Activated CD4-positive, alpha-beta T cell treated with anti-CD3 and anti-CD28 coated beads for 36 hours (primary cell): ENCODE results near the gene PTPRO. TPM values are rescaled to one million over a fixed set of nuclear protein-coding genes. Genes with fewer than 3 reads are reported as not detected.
A peak's percentile ranks its signal among the peaks of the same experiment; 100 is the strongest.

ENCODE experiments used
- ATAC-seq: fragments of 200-7000 bp; cut with Tn5 transposase; one replicate; pipeline ENCODE4 v1.10.0; 2021; ENCODE audit warnings: mild to moderate bottlenecking, moderate library complexity
- CTCF ChIA-PET: fragments of 350-600 bp; sonication (Branson Sonifier 250); formaldehyde crosslinking; loops from one replicate; lab custom pipeline; 2021; ENCODE audit warnings: antibody characterized with exemption; lab: Charles Lee
- POLR2A ChIA-PET: fragments of 350-600 bp; sonication (Branson Sonifier 250); formaldehyde crosslinking; loops from one replicate; lab custom pipeline; 2021; ENCODE audit warnings: antibody characterized with exemption, inconsistent platforms; lab: Charles Lee
- DNase-seq: peaks from one replicate; pipeline ENCODE4 v3.0.0-alpha.2; 2020
- H3K27ac Mint-ChIP-seq: one replicate; pipeline ENCODE4 v1.8.0; 2021; ENCODE audit warnings: mixed read lengths
- H3K27me3 Mint-ChIP-seq: one replicate; pipeline ENCODE4 v1.8.0; 2021; ENCODE audit warnings: mixed read lengths
- H3K36me3 Mint-ChIP-seq: one replicate; pipeline ENCODE4 v1.8.0; 2021; ENCODE audit warnings: low read depth, mixed read lengths
- H3K4me1 Mint-ChIP-seq: one replicate; pipeline ENCODE4 v1.8.0; 2021; ENCODE audit warnings: mixed read lengths
- H3K4me3 Mint-ChIP-seq: one replicate; pipeline ENCODE4 v1.8.0; 2021; ENCODE audit warnings: mild to moderate bottlenecking, moderate library complexity, mixed read lengths
- H3K9me3 Mint-ChIP-seq: one replicate; pipeline ENCODE4 v1.8.0; 2021; ENCODE audit warnings: low read depth, mixed read lengths
- intact Hi-C, 2 experiments: fragments of 100-400 bp; cut with DNase I in 1 of 2; cut with micrococcal nuclease in 1 of 2; formaldehyde crosslinking; loops; one replicate each; pipeline versions ENCODE4 v1.14.2 to v1.15.1; 2022 to 2024; cut with DNase I, micrococcal nuclease
- total RNA-seq, 2 experiments: library from RNA; stranded (reverse); gene quantifications; one replicate each; pipeline ENCODE4 v1.2.3, GENCODE V29; 2021

PTPRO gene
- total RNA-seq, 2 experiments from 2014 or later = 0.46 to 0.49 TPM

DNA sequence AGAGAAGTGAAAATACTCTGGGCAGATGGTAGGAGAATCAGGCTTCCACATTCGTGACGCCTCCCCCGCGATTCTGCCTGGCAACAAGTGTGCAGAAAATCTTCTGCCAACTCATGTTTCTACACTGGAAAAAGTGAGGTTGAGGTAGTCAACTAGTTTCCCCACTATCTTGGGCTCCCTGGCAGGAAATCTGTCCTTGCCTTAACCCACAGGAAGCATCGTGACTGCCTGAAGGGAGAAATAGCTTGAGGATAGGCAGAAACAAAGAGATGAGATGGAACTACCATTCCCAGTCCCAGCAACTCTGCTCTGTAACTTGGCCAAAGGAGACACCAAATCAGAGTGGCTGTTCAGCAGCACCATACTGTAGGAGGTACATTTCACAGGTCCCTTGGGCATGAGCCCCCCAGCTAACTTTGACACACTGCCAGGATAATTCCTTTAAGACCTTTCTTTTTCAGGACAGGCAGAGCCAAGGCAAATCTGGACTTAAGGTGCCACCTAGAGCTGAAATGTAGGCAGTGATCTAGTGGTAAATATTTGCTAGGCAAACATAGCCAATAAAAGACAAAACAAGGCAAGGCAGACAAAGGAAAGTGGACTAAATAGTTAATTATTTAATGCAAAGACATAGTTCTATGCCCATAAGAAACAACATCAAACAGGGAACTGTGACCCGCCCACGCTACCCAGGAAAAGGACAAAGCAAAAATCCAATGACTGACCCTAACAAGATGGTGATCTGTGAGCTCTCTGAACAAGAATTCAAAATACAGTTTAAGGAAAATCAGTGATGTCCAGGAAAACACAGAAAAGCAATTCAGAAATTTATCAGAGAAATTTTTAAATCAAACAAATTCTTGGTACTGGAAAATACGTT, 205.1 kb downstream of the PTPRO start:
- H3K27ac Mint-ChIP-seq = no peak overlapping the region
- ChIA-PET CTCF (interaction anchor here (1.5 to 11.8 kb wide), 2 partner anchors 56 to 251 kb away, joined by 3 to 345 read pairs; no protein-coding TSS in a partner anchor), POLR2A (no interaction called here)
- ATAC-seq = no peak
- intact Hi-C loops = loop anchor here in 1 of 2 experiments (10.0 kb wide), 2 partner anchors 683 to 803 kb away; partner anchors contain the start of gene ART4
- peaks cover 3% of the 10 kb centered on the region for H3K27me3 Mint-ChIP-seq
- DNase-seq = peak; percentile 39
- H3K4me3 Mint-ChIP-seq = no peak overlapping the region
- H3K4me1 Mint-ChIP-seq = peaks cover 4% of the 10 kb centered on the region
- no peaks in the 10 kb centered on the region for H3K36me3 Mint-ChIP-seq
- H3K9me3 Mint-ChIP-seq = peaks cover 2% of the 10 kb centered on the region

DNA sequence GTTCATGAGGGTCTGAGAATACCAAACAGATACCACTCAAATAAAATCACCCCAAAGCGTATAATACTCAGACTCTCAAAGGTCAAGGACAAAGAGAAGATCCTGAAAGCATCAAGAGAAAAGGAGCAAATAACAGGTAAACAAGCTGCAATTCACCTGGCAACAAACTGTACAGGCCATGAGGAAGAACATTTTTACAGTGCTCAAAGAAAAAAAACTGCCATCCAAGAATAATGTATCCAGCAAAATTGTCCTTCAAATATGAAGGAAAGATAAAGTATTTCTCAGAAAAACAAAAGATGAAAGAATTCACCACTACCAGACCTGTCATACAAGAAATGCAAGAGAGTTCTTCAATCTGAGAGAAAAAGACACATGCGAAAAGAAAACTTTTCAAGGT, 206.4 kb downstream of the PTPRO start:
- Mint-ChIP-seq H3K4me1 (peaks cover 4% of the 10 kb centered on the region), H3K36me3 (no peaks in the 10 kb centered on the region), H3K27me3 (peaks cover 3% of the 10 kb centered on the region), H3K27ac (no peak overlapping the region), H3K9me3 (peaks cover 2% of the 10 kb centered on the region), H3K4me3 (no peak overlapping the region)
- ChIA-PET POLR2A (interaction anchor here (0.6 kb wide), 1 partner anchor 94 kb away, joined by 4 read pairs; no protein-coding TSS in a partner anchor), CTCF (interaction anchor here (11.8 kb wide), 1 partner anchor 55 kb away, joined by 345 read pairs; no protein-coding TSS in a partner anchor)
- no peak for ATAC-seq
- no peak for DNase-seq
- intact Hi-C loops = loop anchor here in 1 of 2 experiments (10.0 kb wide), 2 partner anchors 684 to 804 kb away; partner anchors contain the start of gene ART4

DNA sequence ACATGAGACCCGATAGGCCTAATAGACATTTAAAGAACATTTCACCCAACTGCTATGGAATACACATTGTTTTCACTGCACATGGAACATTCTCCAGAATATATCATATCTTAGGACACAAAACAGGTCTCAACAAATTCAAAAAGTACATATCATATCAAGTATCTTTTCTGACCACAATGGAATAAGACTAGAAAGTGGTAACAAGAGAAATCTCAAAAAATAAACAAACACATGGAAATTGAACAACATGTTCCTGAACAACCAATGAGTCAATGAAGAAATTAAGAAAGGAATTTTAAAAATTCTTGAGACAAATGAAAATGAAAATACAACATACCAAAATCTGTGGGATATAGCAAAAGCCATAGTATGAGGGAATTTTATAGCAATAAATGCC, 208.1 kb downstream of the PTPRO start:
- CTCF ChIA-PET = interaction anchor here (1.1 to 11.8 kb wide), 3 partner anchors 53 to 326 kb away, joined by 4 to 345 read pairs (median 35); no protein-coding TSS in a partner anchor
- POLR2A ChIA-PET = no interaction called here
- no peak overlapping the region for H3K4me3 Mint-ChIP-seq
- peaks cover 4% of the 10 kb centered on the region for H3K4me1 Mint-ChIP-seq
- no peaks in the 10 kb centered on the region for H3K27me3 Mint-ChIP-seq
- peaks cover 2% of the 10 kb centered on the region for H3K9me3 Mint-ChIP-seq
- intact Hi-C loops = no loop called here
- H3K36me3 Mint-ChIP-seq = no peaks in the 10 kb centered on the region
- no peak overlapping the region for H3K27ac Mint-ChIP-seq
- ATAC-seq = no peak
- no peak for DNase-seq

DNA sequence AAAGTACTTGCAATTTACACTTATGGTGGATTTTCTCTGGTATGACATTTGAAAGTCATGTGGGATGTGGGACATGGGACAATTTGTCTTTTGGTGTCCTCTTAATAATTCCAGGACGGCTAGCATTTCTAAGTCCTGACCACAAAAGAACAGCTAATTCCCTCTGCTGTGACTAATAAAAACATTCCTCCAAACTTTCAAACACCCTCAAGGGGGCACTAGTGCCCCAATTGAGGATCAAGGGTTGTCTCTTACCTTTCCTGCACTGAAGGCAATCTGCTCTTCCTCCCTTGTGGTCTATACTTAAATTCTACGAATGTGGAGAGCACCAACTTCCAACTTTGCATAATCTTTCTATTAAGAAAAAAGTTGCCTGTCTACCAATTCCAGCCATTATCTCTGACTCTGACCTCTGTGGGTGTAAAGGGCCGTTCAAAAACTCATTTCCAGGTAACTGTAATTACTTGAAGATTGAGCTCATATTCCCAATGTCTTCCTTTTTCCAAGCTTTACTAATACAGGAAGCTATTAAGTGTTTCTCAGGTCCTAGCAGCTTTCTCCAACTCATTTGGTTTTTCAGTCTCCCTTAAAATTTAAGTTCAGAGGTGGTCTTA, 210.2 kb downstream of the PTPRO start:
- peak; percentile 66 for DNase-seq
- POLR2A ChIA-PET = interaction anchor here (0.6 to 1.6 kb wide), 4 partner anchors 38 to 761 kb away, joined by 3 to 9 read pairs (median 4); no protein-coding TSS in a partner anchor
- H3K27ac Mint-ChIP-seq = no peak overlapping the region

DNA sequence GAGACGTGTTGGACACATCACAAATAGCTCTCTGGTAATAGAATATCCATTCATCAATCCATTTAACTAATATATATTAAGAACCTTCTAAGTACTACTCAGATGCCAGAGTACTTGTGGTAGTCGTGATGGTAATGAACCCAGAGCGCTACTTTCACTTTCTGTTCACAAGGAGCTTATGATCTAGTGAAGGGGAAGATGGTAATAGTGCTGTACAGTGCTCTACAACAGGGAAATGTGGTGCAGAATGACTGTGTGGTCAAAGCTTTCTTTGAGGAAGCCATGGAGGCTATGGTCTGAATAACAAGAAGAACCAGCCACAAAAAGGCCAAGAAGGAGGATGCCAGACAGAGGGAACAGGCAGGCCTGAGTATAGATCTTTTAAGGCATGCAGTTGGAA, 212.0 kb downstream of the PTPRO start:
- H3K4me1 Mint-ChIP-seq = peaks cover 5% of the 10 kb centered on the region
- ChIA-PET CTCF (interaction anchor here (0.6 to 11.8 kb wide), 18 partner anchors 9 to 1187 kb away, joined by 3 to 345 read pairs (median 6); no protein-coding TSS in a partner anchor), POLR2A (no interaction called here)
- peak overlapping the region; percentile 48 for H3K4me3 Mint-ChIP-seq
- intact Hi-C loops = loop anchor here in 1 of 2 experiments (2.0 kb wide), 1 partner anchor 28 kb away; no protein-coding TSS in a partner anchor
- DNase-seq (peak; percentile 28), ATAC-seq (peak; percentile 89)
- no peaks in the 10 kb centered on the region for H3K9me3 Mint-ChIP-seq
- no peaks in the 10 kb centered on the region for H3K36me3 Mint-ChIP-seq
- no peak overlapping the region for H3K27ac Mint-ChIP-seq
- no peaks in the 10 kb centered on the region for H3K27me3 Mint-ChIP-seq

More for the DNA sequence above, 210.2 kb downstream of the PTPRO start:
- Mint-ChIP-seq H3K4me1 (no peaks in the 10 kb centered on the region), H3K27me3 (no peaks in the 10 kb centered on the region), H3K9me3 (peaks cover 2% of the 10 kb centered on the region), H3K36me3 (no peaks in the 10 kb centered on the region), H3K4me3 (no peak overlapping the region)
- intact Hi-C loops = loop anchor here (1.0 kb wide), 3 partner anchors 48 to 324 kb away; no protein-coding TSS in a partner anchor
- CTCF ChIA-PET = interaction anchor here (0.7 to 11.8 kb wide), 32 partner anchors 8 to 379 kb away, joined by 3 to 345 read pairs (median 6); partner anchors contain the start of gene DERA
- ATAC-seq = peak; percentile 76

GRCh38 chr12:15534874-15535273, 212.6 kb downstream of the PTPRO start:
- H3K9me3 Mint-ChIP-seq = no peaks in the 10 kb centered on the region
- H3K4me3 Mint-ChIP-seq = no peak overlapping the region
- DNase-seq = no peak
- POLR2A ChIA-PET = no interaction called here
- no peak for ATAC-seq
- no peak overlapping the region for H3K27ac Mint-ChIP-seq
- peaks cover 5% of the 10 kb centered on the region for H3K4me1 Mint-ChIP-seq
- no peaks in the 10 kb centered on the region for H3K36me3 Mint-ChIP-seq
- H3K27me3 Mint-ChIP-seq = no peaks in the 10 kb centered on the region
- CTCF ChIA-PET = interaction anchor here (0.6 to 11.8 kb wide), 19 partner anchors 9 to 1188 kb away, joined by 3 to 345 read pairs (median 5); no protein-coding TSS in a partner anchor
- intact Hi-C loops = loop anchor here (2.0 to 5.0 kb wide), 2 partner anchors 28 to 347 kb away; partner anchors contain the start of gene STRAP (in 1 of the 2)

- ATAC-seq (no peak), DNase-seq (no peak)
- Mint-ChIP-seq H3K27ac (no peak overlapping the region), H3K36me3 (no peaks in the 10 kb centered on the region), H3K27me3 (no peaks in the 10 kb centered on the region), H3K4me1 (peaks cover 8% of the 10 kb centered on the region), H3K4me3 (no peak overlapping the region), H3K9me3 (no peaks in the 10 kb centered on the region)
- intact Hi-C loops = loop anchor here (2.0 to 5.0 kb wide), 2 partner anchors 27 to 347 kb away; partner anchors contain the start of gene STRAP (in 1 of the 2)
- CTCF ChIA-PET = interaction anchor here (0.9 to 11.8 kb wide), 11 partner anchors 10 to 316 kb away, joined by 3 to 345 read pairs (median 5); no protein-coding TSS in a partner anchor
- POLR2A ChIA-PET = no interaction called here
Measured at GRCh38 chr12:15535352-15535781, 213.1 kb downstream of the PTPRO start.

DNA sequence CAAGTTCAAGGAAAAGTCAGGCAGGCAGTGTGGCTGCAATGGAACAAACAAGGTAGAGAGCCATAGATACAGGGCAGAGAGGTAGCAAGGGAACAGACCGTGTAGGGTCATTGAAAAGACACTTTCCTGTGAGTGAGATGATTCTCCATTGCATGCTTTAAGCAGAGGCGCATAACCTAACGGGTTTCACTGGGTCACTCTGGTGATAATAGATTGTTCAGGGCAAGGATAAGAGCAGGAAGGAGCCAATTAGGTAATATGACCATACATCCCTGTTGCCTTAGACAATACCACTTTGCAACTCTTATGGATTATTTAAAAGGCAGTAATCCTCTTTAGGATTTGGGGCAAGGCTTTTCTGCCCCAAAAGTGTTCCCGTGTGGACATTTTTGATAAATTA, 214.1 kb downstream of the PTPRO start:
- H3K4me3 Mint-ChIP-seq = no peak overlapping the region
- peaks cover 11% of the 10 kb centered on the region for H3K4me1 Mint-ChIP-seq
- intact Hi-C loops = loop anchor here in 1 of 2 experiments (5.0 kb wide), 1 partner anchor 346 kb away; the partner anchor contains the start of gene STRAP
- H3K27ac Mint-ChIP-seq = no peak overlapping the region
- DNase-seq = no peak
- H3K9me3 Mint-ChIP-seq = no peaks in the 10 kb centered on the region
- ChIA-PET POLR2A (no interaction called here), CTCF (interaction anchor here (0.6 to 11.8 kb wide), 5 partner anchors 22 to 317 kb away, joined by 3 to 345 read pairs (median 3); no protein-coding TSS in a partner anchor)
- H3K36me3 Mint-ChIP-seq = no peaks in the 10 kb centered on the region
- H3K27me3 Mint-ChIP-seq = no peaks in the 10 kb centered on the region
- no peak for ATAC-seq

DNA sequence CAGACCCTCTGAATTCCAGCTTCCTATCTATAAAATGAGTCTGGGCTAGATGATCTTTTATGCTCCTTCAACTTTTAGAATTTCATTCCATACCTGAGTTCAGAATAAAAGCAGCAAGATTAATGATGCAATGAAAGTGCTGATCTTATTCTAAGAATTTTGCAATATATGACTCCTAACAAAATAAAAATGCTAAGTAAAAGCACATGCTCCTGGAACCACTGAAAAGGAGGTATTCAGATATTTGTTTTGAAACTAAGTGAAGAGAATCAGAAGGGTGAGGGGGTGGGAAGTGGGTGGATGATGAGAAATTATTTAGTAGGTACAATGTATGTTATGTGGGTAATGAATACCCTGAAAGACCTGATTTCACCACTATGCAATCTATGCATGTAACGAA, 216.6 kb downstream of the PTPRO start:
- H3K27ac Mint-ChIP-seq = no peak overlapping the region
- ChIA-PET POLR2A (no interaction called here), CTCF (no interaction called here)
- H3K9me3 Mint-ChIP-seq = no peaks in the 10 kb centered on the region
- no peaks in the 10 kb centered on the region for H3K27me3 Mint-ChIP-seq
- intact Hi-C loops = loop anchor here in 1 of 2 experiments (5.0 kb wide), 1 partner anchor 343 kb away; the partner anchor contains the start of gene STRAP
- DNase-seq (no peak), ATAC-seq (no peak)
- H3K36me3 Mint-ChIP-seq = no peaks in the 10 kb centered on the region
- H3K4me1 Mint-ChIP-seq = peaks cover 23% of the 10 kb centered on the region
- H3K4me3 Mint-ChIP-seq = no peak overlapping the region

- Mint-ChIP-seq H3K36me3 (no peaks in the 10 kb centered on the region), H3K4me3 (no peak overlapping the region), H3K27me3 (no peaks in the 10 kb centered on the region), H3K9me3 (no peaks in the 10 kb centered on the region), H3K4me1 (peaks cover 31% of the 10 kb centered on the region), H3K27ac (no peak overlapping the region)
- DNase-seq (no peak), ATAC-seq (no peak)
- POLR2A ChIA-PET = no interaction called here
- intact Hi-C loops = no loop called here
- CTCF ChIA-PET = interaction anchor here (0.6 to 1.8 kb wide), 5 partner anchors 8 to 910 kb away, joined by 3 to 10 read pairs (median 4); no protein-coding TSS in a partner anchor
Measured at GRCh38 chr12:15540005-15540404, 217.7 kb downstream of the PTPRO start.
